ENCODE results near the gene KCNJ1. TPM values are rescaled to one million over a fixed set of nuclear protein-coding genes. Genes with fewer than 3 reads are reported as not detected.
A peak's percentile ranks its signal among the peaks of the same experiment; 100 is the strongest.

The KCNJ1 gene
- total RNA-seq = not detected
- long read RNA-seq = 0 reads

DNA sequence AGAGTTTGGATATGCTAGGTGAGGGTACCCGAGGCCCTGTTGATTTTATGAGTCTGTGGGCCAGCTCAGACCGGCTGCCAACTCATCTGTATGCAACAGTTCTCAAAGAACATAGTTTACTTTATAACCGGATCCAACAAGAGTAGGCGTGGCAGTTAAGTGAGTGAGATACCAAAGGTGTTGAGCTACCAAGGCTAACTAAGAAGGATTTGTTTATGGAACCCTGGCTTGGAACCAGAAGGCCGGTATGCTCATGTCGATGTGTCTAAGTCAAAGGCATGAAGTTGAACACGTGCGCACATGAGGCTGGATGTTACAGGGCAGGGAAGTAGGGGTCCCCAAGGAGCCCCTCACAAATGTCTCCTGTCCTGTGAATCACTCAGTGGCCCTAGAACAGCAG, at the start of gene KCNJ1:
Gene KCNJ1 (minus strand): TSS at position 20 of the 400 bp plus-strand sequence. CDS start 27,053 bp downstream, outside the sequence.
- intact Hi-C loops (cut with DNase I) = no loop called here
- DNase-seq (no peak), ATAC-seq (ENCODE audit: poor library complexity) (no peak)

DNA sequence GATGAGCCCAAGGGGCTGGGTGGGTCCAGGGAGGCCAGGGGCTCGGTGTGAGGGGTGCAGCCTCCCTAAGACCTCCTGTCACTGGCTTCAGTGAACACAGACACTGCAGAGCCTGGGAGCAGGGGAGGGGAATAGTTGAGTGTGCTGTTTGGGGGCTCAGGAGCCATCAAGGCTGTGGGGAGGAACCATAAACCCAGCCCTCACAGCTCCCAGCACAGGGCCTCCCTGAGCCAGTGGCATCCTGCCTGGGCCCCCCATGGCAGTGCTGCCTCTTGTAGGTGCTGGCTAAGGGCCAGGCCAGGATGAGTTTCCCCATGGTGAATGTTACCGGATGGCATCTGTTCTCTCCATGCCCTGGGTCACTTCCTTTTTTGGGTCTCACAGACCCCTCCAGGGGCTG, 49.6 kb upstream of the KCNJ1 start:
- no peak for DNase-seq
- intact Hi-C loops (cut with DNase I) = no loop called here
- ATAC-seq (ENCODE audit: poor library complexity) = no peak

- ATAC-seq (ENCODE audit: poor library complexity) (no peak), DNase-seq (no peak)
- intact Hi-C loops (cut with DNase I) = no loop called here
These were observed 49.0 kb upstream of the KCNJ1 start for GRCh38 chr11:128916037-128916572.

DNA sequence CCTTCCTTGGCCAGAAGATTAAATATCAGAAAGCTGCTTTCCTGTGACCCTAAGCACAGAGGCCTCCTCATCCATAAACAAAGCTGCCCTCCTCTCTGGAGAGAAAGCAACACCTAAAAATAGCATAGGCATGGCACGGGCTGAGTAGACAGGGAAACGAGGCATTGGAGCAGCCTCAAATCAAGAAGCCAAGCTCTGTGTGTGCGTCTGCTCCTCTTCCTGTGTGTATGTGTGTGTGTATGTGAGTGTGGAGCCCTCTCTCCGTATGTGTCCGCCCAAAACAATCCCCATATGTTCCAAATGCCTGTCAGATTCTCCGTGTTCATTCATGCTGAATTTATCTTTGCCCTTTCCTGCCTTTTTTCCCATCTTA, 48.0 kb upstream of the KCNJ1 start:
- DNase-seq = no peak
- ATAC-seq (ENCODE audit: poor library complexity) = peak; percentile 81
- intact Hi-C loops (cut with DNase I) = no loop called here

DNA sequence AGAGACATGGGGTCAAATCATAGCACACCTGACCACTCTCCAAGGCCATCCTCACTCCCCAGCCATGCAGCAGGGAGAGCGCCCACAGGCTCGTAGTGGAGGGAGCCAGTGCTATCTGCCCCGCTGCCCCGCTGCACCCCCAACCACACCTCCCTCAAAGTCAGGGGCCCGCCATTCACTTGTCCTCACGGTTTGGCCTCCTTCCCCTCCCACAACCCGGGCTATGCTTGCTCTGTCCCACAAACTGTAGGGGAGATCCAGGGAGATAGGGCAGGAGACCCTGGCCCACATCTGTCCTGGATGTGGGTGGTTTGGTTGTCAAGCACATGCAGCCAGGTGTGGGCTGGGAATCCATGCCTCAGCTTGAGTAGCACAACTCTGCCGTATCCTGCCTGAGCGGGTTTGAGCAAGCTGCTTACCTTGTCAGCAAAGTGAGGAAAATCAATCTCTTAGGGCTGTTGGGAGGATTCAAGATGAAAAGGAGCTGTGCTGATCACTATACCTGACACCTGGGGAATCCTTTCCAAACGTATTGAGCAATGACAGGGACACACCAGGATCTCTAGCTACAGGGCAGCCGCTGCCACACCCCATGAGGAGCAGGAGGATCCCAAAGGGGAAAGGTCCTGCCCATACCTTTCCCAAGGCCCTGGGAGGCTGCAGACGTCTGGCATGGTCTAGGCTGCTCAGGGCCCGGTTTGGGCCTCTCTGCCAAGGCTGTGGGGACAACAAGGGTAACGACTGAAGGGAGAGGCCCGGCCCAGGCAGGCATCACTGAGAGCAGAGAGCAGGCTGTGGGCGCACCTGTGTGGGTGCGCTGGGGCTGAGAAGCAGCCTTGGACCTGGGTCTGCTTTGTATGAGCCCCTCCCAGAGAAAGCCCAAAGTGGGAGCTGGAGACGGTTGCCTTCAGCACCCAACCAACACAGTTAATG, 47.4 kb upstream of the KCNJ1 start:
- ATAC-seq (ENCODE audit: poor library complexity) (peak; percentile 30), DNase-seq (no peak)
- intact Hi-C loops (cut with DNase I) = no loop called here

GRCh38 chr11:128913806-128914205, 46.7 kb upstream of the KCNJ1 start:
- no peak for DNase-seq
- intact Hi-C loops (cut with DNase I) = no loop called here
- ATAC-seq (ENCODE audit: poor library complexity) = no peak

DNA sequence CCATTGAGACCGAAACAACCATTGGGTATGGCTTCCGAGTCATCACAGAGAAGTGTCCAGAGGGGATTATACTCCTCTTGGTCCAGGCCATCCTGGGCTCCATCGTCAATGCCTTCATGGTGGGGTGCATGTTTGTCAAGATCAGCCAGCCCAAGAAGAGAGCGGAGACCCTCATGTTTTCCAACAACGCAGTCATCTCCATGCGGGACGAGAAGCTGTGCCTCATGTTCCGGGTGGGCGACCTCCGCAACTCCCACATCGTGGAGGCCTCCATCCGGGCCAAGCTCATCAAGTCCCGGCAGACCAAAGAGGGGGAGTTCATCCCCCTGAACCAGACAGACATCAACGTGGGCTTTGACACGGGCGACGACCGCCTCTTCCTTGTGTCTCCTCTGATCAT, 44.6 kb upstream of the KCNJ1 start:
- intact Hi-C loops (cut with DNase I) = no loop called here
- ATAC-seq (ENCODE audit: poor library complexity) = no peak
- DNase-seq = no peak

DNA sequence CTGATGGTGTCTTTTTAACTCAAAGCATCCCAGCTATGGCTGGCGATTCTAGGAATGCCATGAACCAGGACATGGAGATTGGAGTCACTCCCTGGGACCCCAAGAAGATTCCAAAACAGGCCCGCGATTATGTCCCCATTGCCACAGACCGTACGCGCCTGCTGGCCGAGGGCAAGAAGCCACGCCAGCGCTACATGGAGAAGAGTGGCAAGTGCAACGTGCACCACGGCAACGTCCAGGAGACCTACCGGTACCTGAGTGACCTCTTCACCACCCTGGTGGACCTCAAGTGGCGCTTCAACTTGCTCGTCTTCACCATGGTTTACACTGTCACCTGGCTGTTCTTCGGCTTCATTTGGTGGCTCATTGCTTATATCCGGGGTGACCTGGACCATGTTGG, 44.1 kb upstream of the KCNJ1 start:
- DNase-seq (no peak), ATAC-seq (ENCODE audit: poor library complexity) (no peak)
- intact Hi-C loops (cut with DNase I) = no loop called here

DNA sequence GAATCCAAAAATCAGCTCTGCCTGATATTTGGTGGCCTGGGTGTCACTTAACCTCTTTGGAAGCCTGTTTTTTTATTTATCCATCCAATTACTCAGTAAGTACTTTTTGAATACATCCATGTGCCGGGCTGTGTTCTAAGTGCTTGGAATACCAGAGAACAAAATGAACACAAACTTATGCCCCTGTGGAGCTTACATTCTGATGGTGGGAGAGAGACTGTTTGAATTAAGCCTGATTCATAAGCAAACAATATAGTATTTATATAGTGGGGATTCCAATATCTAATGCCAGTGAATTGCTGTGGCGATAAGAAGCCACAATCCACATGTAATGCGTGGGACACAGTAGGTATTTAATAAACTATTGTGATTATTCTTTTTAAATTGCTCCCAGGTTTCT, 43.5 kb upstream of the KCNJ1 start:
- ATAC-seq (ENCODE audit: poor library complexity) = no peak
- intact Hi-C loops (cut with DNase I) = no loop called here
- no peak for DNase-seq

GRCh38 chr11:128909438-128910125, 42.5 kb upstream of the KCNJ1 start:
- ATAC-seq (ENCODE audit: poor library complexity) (no peak), DNase-seq (no peak)
- intact Hi-C loops (cut with DNase I) = no loop called here

DNA sequence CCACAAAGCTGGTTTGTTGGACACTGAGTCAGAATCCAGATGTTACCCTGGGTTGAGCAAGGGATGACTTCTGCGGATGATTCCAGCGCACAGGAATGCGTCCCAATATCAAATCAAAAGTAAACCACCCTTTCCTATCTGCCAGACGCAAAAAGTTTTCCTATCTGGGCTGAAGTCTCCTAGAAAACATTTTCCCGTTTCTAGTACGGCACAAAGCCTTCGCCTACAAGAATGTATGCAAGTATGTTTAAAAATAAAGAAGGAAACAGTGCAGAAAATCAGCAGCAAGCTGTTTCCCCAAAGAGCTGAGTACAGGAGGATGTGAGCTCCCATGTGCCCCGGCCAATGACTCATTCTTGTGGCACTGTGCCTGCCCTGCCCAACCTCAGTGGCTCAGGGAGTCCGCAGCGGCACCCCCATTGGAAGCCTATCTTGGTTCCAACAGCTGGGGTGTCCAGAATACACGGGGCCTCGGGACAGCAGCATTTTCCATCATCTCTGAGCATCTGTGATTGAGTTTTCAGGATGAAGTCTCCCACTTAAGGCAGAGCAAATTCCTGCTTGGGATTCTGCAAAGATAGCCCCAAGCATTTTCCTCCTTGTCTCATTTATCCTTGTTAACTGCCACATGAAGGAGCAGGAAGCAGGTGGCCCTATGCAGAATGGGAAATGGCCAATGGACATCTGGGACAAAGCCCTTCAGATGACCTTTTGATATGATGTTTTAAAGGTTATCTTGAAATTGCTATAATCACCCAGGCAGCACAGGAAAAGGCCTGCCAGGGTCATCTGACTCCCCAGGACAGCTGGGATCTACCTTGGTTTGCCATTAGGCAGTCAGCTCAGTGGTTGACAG, 41.5 kb upstream of the KCNJ1 start:
- intact Hi-C loops (cut with DNase I) = no loop called here
- DNase-seq (peak; percentile 86), ATAC-seq (ENCODE audit: poor library complexity) (peak; percentile 55)

GRCh38 chr11:128907585-128907984, 40.5 kb upstream of the KCNJ1 start:
- DNase-seq = no peak
- ATAC-seq (ENCODE audit: poor library complexity) = no peak
- intact Hi-C loops (cut with DNase I) = no loop called here

- intact Hi-C loops (cut with DNase I) = no loop called here
- no peak for DNase-seq
- peak; percentile 7 for ATAC-seq (ENCODE audit: poor library complexity)
These were observed 39.3 kb upstream of the KCNJ1 start for GRCh38 chr11:128906185-128907050.

DNA sequence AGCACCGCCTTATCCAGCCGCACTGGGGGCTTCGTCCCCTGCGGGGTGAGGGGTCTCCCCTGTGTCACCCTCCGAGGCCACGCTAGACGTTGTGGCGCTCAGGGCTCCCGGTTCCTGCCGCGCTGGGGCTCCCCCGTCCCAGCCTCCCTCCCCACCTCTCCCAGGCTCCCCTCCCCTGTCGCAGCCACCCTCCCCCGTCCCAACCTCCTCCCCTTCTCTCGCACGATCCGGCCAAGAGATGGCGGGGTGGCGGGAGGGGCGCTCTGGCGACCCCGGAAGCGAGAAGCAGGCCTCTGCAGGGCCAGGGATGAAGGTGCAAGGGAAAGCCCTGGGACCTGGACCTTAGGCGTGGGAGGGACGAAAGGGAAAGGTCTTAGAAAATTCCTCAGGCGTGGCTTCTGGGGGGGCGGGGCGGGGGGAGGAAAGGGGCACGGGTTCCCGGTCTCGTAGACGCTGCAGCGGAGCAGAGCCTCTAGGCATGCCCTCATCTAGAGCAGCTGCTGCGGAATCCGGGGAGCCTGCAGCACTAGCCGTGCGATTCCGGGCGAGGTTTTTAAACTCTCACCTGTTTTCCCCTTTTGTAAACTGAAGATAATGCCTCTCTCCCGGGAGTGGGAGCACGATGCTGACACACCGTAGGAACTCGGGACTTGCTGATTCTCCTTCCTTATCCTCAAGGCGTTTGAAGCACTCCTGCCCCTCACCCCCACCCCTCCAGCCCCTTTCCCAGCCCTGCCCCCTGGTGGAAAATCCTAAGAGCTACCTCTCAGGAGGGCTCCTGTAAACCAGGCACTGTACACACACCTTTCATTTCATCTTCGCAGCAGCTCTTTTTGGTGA, 38.5 kb upstream of the KCNJ1 start:
- ATAC-seq (ENCODE audit: poor library complexity) = peak; percentile 72
- peak; percentile 55 for DNase-seq
- intact Hi-C loops (cut with DNase I) = no loop called here

GRCh38 chr11:128904656-128905344, 37.7 kb upstream of the KCNJ1 start:
- DNase-seq (peak; percentile 60), ATAC-seq (ENCODE audit: poor library complexity) (peak; percentile 64)
- intact Hi-C loops (cut with DNase I) = no loop called here

DNA sequence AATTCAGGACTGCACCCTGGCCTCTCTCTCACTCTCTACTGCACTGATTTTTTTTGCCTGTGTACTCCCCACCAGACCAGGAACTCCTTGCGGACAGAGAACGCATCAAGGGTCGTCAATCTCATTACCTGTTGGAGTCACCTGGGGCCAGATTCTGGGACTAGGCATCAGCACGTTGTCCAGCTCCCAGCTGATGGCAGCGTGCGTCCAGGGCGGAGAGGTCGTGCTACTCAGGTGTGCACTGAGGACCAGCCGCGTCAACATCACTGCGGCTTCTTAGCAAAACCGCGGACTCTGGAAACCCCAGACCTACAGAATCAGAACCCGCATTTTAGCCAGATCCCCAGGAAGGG, 37.2 kb upstream of the KCNJ1 start:
- ATAC-seq (ENCODE audit: poor library complexity) = no peak
- intact Hi-C loops (cut with DNase I) = no loop called here
- no peak for DNase-seq

All from Right ventricle myocardium superior (tissue), 1 donor.